OCI-LY7 (cell line): ENCODE measurements around the gene SIPA1L3. TPM values are rescaled to one million over a fixed set of nuclear protein-coding genes. Genes with fewer than 3 reads are reported as not detected.

ENCODE experiments used
- BruUV-seq: library from RNA; stranded (reverse); fragments of 400-500 nt; replicated peaks from 2 replicates; lab custom pipeline; 2021; lab: Mats Ljungman, UMichigan
- CTCF ChIA-PET: fragments of 300-600 bp; sonication (Branson Sonifier 250); formaldehyde crosslinking; loops from one replicate; lab custom pipeline; 2022; ENCODE audit warnings: antibody characterized with exemption; ENCODE audit not compliant: unreplicated experiment; lab: Charles Lee
- POLR2A ChIA-PET: fragments of 300-600 bp; sonication (Branson Sonifier 250); formaldehyde crosslinking; loops from one replicate; lab custom pipeline; 2022; ENCODE audit warnings: antibody characterized with exemption; lab: Charles Lee
- DNase-seq: peaks from one replicate; pipeline ENCODE4 v3.0.0-alpha.2; 2015; ENCODE audit warnings: low spot score
- H2AFZ ChIP-seq: fragments of 200-600 bp; sonication (generic), shearing (Covaris generic); 2 replicates; pipeline ENCODE4 v1.6.1; 2014; ENCODE audit warnings: mild to moderate bottlenecking, antibody characterized with exemption, low read length, moderate library complexity
- H3K27ac ChIP-seq: fragments of 200-600 bp; sonication (generic); 2 replicates; pipeline ENCODE4 v1.5.1; 2014; ENCODE audit warnings: mixed run types, low read depth, mild to moderate bottlenecking, moderate library complexity, low read length, inconsistent platforms; ENCODE audit not compliant: poor library complexity, severe bottlenecking
- H3K36me3 ChIP-seq: fragments of 200-600 bp; sonication (generic); 2 replicates; pipeline ENCODE4 v1.6.1; 2014; ENCODE audit warnings: mild to moderate bottlenecking, antibody characterized with exemption, low read length, moderate library complexity, mixed read lengths; ENCODE audit not compliant: insufficient read depth
- H3K4me1 ChIP-seq: fragments of 200-600 bp; sonication (generic); 2 replicates; pipeline ENCODE4 v1.5.1; 2014; ENCODE audit warnings: mild to moderate bottlenecking, low read length; ENCODE audit not compliant: insufficient read depth, poor library complexity, severe bottlenecking
- H3K4me2 ChIP-seq: fragments of 200-600 bp; sonication (generic); 2 replicates; pipeline ENCODE4 v1.6.1; 2014; ENCODE audit warnings: mild to moderate bottlenecking, low read length
- H3K4me3 ChIP-seq: fragments of 200-600 bp; sonication (generic); 2 replicates; pipeline ENCODE4 v1.5.1; 2014; ENCODE audit warnings: mild to moderate bottlenecking, low read depth, low read length; ENCODE audit not compliant: poor library complexity, severe bottlenecking
- H3K79me2 ChIP-seq: fragments of 200-600 bp; sonication (generic); 2 replicates; pipeline ENCODE4 v1.6.1; 2016; ENCODE audit warnings: low read depth, mild to moderate bottlenecking, low read length, moderate library complexity, mixed read lengths; ENCODE audit not compliant: insufficient read depth
- H3K9me2 ChIP-seq: fragments of 200-600 bp; sonication (generic); 2 replicates; pipeline ENCODE4 v1.6.1; 2016; ENCODE audit warnings: mild to moderate bottlenecking, low read length, mixed read lengths; ENCODE audit not compliant: insufficient read depth
- H3K9me3 ChIP-seq: fragments of 200-600 bp; sonication (generic); 2 replicates; pipeline ENCODE4 v1.6.1; 2014; ENCODE audit warnings: mild to moderate bottlenecking, mixed run types, low read length, mixed read lengths
- H4K20me1 ChIP-seq: fragments of 200-600 bp; sonication (generic); 2 replicates; pipeline ENCODE4 v1.6.1; 2014; ENCODE audit warnings: mild to moderate bottlenecking, antibody characterized with exemption, low read length, moderate library complexity, mixed read lengths; ENCODE audit not compliant: insufficient read depth
- EZH2phosphoT487 ChIP-seq: fragments of 200-600 bp; sonication (generic); IDR thresholded peaks from 2 replicates; pipeline ENCODE4 v1.6.1; 2018; ENCODE audit warnings: low read depth, borderline replicate concordance, mild to moderate bottlenecking, mixed run types, antibody characterized with exemption, low read length, moderate library complexity, mixed read lengths
- intact Hi-C: fragments of 100-400 bp; cut with micrococcal nuclease; formaldehyde crosslinking; loops from one replicate; pipeline ENCODE4 v1.10.0; 2022; ENCODE audit not compliant: unreplicated experiment
- total RNA-seq, 2 experiments: library from RNA; depleted of rRNA in 1 of 2; stranded (reverse); fragments of >200 nt in 1 of 2; shearing (Covaris generic) in 1 of 2; gene quantifications; 2 replicates each; pipeline ENCODE4 v1.2.3, GENCODE V29; 2014 to 2022
- TF ChIP-seq, protein P1 (sequence below): fragments of 200-600 bp; sonication (generic); conservative IDR thresholded peaks from 2 replicates; pipeline ENCODE4 v1.5.1; 2014; ENCODE audit warnings: mild to moderate bottlenecking, antibody characterized with exemption, low read length, moderate library complexity, mixed read lengths

SIPA1L3 gene
- total RNA-seq, 2 experiments from 2014 or later: 21.2 to 84.4 TPM

DNA sequence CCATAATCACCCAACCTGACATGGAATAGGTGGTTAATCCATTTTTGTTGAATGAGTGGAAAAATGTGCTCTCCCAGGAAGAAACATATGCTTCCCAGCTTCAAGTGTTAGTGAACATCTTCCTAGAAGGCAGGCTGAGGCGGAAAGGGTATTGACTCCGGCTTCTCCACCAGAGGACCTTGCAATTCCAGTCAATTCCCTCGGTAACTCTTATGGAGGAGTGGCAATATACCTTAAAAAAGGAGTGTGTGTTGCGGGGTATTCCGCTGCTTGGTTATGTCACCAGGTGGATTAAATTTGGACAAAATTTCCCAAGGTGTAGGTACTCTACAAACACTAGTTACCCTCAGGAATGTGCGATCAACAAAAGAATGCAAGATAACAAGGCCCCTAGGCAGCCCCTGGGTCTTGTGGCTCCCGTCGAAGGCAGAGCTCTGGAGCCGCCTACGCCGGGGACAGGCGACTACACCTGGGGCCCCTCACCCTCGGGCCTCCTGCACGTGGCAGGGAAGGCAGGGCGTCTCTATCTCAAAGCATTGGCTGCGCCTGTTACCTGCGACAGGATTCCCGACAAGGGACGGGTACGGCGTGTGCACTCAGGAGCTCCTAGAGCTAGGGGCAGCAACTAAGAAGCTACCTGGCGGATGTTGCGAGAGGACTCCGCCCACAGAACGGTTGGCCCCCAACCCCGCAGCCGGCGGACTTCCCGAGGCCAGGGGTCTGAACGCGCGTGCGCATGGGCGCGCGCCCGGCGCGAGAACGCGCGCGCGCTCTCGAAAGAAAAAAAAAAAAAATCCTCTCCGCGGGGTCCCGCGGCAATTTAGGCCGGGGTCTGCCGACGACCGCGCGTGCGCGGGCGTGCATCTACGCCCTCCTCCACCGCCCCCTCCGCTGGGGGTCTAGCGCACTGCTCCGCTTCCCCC lies 801 bp upstream of the SIPA1L3 start, which contains the start of gene WDR87:
TSS of gene WDR87 (minus strand) at position 649 of the 923 bp plus-strand sequence. CDS start 8,355 bp downstream, outside the sequence.
- Histone ChIP-seq H3K4me1 (peaks cover 55% of the 10 kb centered on the region), H2AFZ (peak within 1 kb of the TSS; percentile 74), H3K4me2 (peak within 1 kb of the TSS; percentile 97), H3K4me3 (peak within 1 kb of the TSS; percentile 96), H4K20me1 (no peaks in the 10 kb centered on the region), H3K9me3 (no peaks in the 10 kb centered on the region), H3K27ac (peak within 1 kb of the TSS; percentile 85), H3K36me3 (no peaks in the 10 kb centered on the region), H3K9me2 (no peaks in the 10 kb centered on the region), H3K79me2 (peaks cover 40% of the 10 kb centered on the region)
- DNase-seq: peak; percentile 84
- TF ChIP-seq, protein P1, sequence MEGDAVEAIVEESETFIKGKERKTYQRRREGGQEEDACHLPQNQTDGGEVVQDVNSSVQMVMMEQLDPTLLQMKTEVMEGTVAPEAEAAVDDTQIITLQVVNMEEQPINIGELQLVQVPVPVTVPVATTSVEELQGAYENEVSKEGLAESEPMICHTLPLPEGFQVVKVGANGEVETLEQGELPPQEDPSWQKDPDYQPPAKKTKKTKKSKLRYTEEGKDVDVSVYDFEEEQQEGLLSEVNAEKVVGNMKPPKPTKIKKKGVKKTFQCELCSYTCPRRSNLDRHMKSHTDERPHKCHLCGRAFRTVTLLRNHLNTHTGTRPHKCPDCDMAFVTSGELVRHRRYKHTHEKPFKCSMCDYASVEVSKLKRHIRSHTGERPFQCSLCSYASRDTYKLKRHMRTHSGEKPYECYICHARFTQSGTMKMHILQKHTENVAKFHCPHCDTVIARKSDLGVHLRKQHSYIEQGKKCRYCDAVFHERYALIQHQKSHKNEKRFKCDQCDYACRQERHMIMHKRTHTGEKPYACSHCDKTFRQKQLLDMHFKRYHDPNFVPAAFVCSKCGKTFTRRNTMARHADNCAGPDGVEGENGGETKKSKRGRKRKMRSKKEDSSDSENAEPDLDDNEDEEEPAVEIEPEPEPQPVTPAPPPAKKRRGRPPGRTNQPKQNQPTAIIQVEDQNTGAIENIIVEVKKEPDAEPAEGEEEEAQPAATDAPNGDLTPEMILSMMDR: no peak
- TF ChIP-seq EZH2phosphoT487: no peak
- POLR2A ChIA-PET: interaction anchor here (0.7 to 3.8 kb wide), 16 partner anchors 11 to 468 kb away, joined by 3 to 15 read pairs (median 6); partner anchors contain the start of gene PSMD8
- TSS peak; percentile 68 for BruUV-seq
- CTCF ChIA-PET: interaction anchor here (0.5 to 1.5 kb wide), 4 partner anchors 21 to 319 kb away, joined by 3 to 6 read pairs (median 4); no protein-coding TSS in a partner anchor
- intact Hi-C loops: loop anchor here (10.0 kb wide), 1 partner anchor 239 kb away; no protein-coding TSS in a partner anchor

DNA sequence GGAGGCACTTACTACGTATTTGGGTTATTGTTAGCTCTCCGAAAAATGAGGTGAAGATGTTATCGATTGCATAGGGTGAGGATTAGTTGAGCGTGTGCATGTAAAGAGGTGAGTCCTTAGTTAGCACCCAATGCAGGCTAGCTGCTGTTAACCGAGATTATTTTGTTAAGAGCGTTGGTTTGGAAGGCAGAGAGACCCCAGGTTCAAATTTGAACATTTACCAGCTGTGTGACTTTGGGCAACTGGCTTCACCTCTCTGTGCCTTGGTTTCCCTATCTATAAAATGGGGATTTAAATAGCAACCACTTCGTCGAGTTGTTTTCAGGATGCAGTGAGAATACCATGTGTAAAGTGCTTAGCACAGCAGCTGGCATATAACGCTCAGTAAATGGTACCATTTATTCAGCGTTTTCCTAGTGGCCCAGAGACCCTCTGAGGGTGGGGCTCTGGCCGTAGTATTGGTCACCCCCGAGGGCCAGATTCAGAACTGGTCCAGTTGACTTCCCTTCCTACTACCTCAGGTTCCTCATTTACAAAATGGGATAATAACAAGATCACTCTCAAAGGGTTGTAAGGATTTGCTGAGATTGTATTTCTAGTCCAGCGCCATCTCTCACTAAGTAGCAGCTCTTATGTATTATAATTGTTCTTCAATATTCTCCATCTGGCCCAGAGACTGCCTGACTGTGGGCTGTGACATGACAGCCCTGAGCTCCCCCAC lies 887 bp downstream of the SIPA1L3 start:
- ChIA-PET POLR2A (interaction anchor here (0.5 to 3.8 kb wide), 13 partner anchors 8 to 358 kb away, joined by 3 to 15 read pairs (median 5); no protein-coding TSS in a partner anchor), CTCF (interaction anchor here (0.9 to 1.3 kb wide), 3 partner anchors 15 to 79 kb away, joined by 3 to 5 read pairs (median 5); no protein-coding TSS in a partner anchor)
- intact Hi-C loops: loop anchor here (1.0 to 10.0 kb wide), 3 partner anchors 67 to 237 kb away; no protein-coding TSS in a partner anchor
- DNase-seq: no peak
- Histone ChIP-seq H3K4me1 (peaks cover 66% of the 10 kb centered on the region), H3K79me2 (peaks cover 52% of the 10 kb centered on the region), H3K27ac (peak overlapping the region; percentile 85), H4K20me1 (no peaks in the 10 kb centered on the region), H2AFZ (peak overlapping the region; percentile 35; the same call in 1 of the 2 replicates), H3K4me3 (peak overlapping the region; percentile 96), H3K4me2 (peak overlapping the region; percentile 97), H3K36me3 (0 out of 2 replicates have a peak, but pooled peaks cover 2% of the 10 kb centered on the region), H3K9me3 (no peaks in the 10 kb centered on the region), H3K9me2 (no peaks in the 10 kb centered on the region)
- TF ChIP-seq EZH2phosphoT487: no peak
- TF ChIP-seq, protein P1: 0 out of 2 replicates have a peak, but pooled peaks have one; percentile 24
- BruUV-seq: no TSS peak
